ENCODE data around the gene TEX26.

The TEX26 gene

GRCh38 chr13:31014456-31014855 lies 82.0 kb downstream of the TEX26 start:
- no peak for DNase-seq

- no peak for DNase-seq
These were observed 82.7 kb downstream of the TEX26 start for GRCh38 chr13:31015199-31015598.

GRCh38 chr13:31016342-31017325 lies 84.2 kb downstream of the TEX26 start:
- DNase-seq = no peak

- no peak for DNase-seq
These were observed 86.1 kb downstream of the TEX26 start for GRCh38 chr13:31018511-31018910.

- no peak for DNase-seq
These were observed 88.5 kb downstream of the TEX26 start for GRCh38 chr13:31020996-31021395.

- no peak for DNase-seq
These were observed 89.9 kb downstream of the TEX26 start for GRCh38 chr13:31022288-31022895.

GRCh38 chr13:31022928-31023530 lies 90.6 kb downstream of the TEX26 start:
- no peak for DNase-seq

All from activated CD8-positive, alpha-beta memory T cell treated with anti-CD3 and anti-CD28 coated beads for 24 hours (primary cell).